HepG2 (cell line): ENCODE results near the gene LINGO1. TPM values are rescaled to one million over a fixed set of nuclear protein-coding genes. Genes with fewer than 3 reads are reported as not detected.

Experiments used
- CAMTA2 ChIP-seq: sonication (generic); formaldehyde crosslinking; IDR thresholded peaks from 2 replicates; pipeline ENCODE4 v1.4.0; 2020; ENCODE audit warnings: mild to moderate bottlenecking, missing genetic modification reagents, borderline replicate concordance
- CENPT ChIP-seq: sonication (generic); formaldehyde crosslinking; IDR thresholded peaks from 2 replicates; pipeline ENCODE4 v1.8.0; 2022; ENCODE audit warnings: low read depth, mild to moderate bottlenecking, moderate library complexity, missing genetic modification reagents
- CHCHD3 ChIP-seq: sonication (generic); formaldehyde crosslinking; IDR thresholded peaks from 2 replicates; pipeline ENCODE4 v1.8.0; 2022; ENCODE audit warnings: mild to moderate bottlenecking, missing genetic modification reagents, moderate library complexity
- MYC ChIP-seq: sonication (generic); formaldehyde crosslinking; IDR thresholded peaks from 2 replicates; pipeline ENCODE4 v1.9.0; 2021; ENCODE audit warnings: missing genetic modification reagents, borderline replicate concordance
- NCOA1 ChIP-seq: sonication (generic); formaldehyde crosslinking; IDR thresholded peaks from 2 replicates; pipeline ENCODE4 v1.9.0; 2021; ENCODE audit warnings: missing genetic modification reagents
- ZBTB40 ChIP-seq, 2 experiments: fragments of 450-650 bp in 1 of 2; sonication (generic) in 1 of 2; formaldehyde crosslinking in 1 of 2; IDR thresholded peaks; 2 replicates each; pipeline versions ENCODE4 v1.6.1 to v1.8.0; 2016 to 2022; ENCODE audit warnings: antibody characterized with exemption in 1 of 2, mild to moderate bottlenecking in 1 of 2, missing genetic modification reagents in 1 of 2
- ZNF431 ChIP-seq: sonication (generic); formaldehyde crosslinking; IDR thresholded peaks from 2 replicates; pipeline ENCODE4 v1.9.0; 2022; ENCODE audit warnings: missing genetic modification reagents, low read depth, mild to moderate bottlenecking, borderline replicate concordance
- ZNF547 ChIP-seq: sonication (generic); formaldehyde crosslinking; IDR thresholded peaks from 2 replicates; pipeline ENCODE4 v1.5.1; 2020; ENCODE audit warnings: mild to moderate bottlenecking, missing genetic modification reagents
- ZNF709 ChIP-seq: sonication (generic); formaldehyde crosslinking; IDR thresholded peaks from 2 replicates; pipeline ENCODE4 v1.5.0; 2020; ENCODE audit warnings: mild to moderate bottlenecking, missing genetic modification reagents
- polyA plus RNA-seq, 8 experiments: library from polyadenylated mRNA; depleted of rRNA in 3 of 8; stranded (reverse) in 7 of 8; unstranded in 1 of 8; fragments of >200 nt; fragmentation: Illumina TruSeq in 4 of 8; extraction: Trizol in 4 of 8; gene quantifications; 2 replicates each; pipeline versions ENCODE4 v1.2.1 to v1.2.3, GENCODE V29; 2011 to 2016; ENCODE audit warnings: low read depth in 4 of 8, missing spikeins in 1 of 8, mixed read lengths in 1 of 8; ENCODE audit not compliant: insufficient read depth in 1 of 8
- total RNA-seq, 5 experiments: library from RNA; depleted of rRNA; stranded (reverse); fragments of >200 nt; fragmentation: Illumina TruSeq; extraction: Trizol; gene quantifications; 2 replicates each; pipeline ENCODE4 v1.2.3, GENCODE V29; 2016; ENCODE audit warnings: low read depth in 1 of 5
- TF ChIP-seq, protein P1 (sequence below): sonication (generic); formaldehyde crosslinking; IDR thresholded peaks from 2 replicates; pipeline ENCODE4 v1.5.0; 2020; ENCODE audit warnings: mild to moderate bottlenecking, missing genetic modification reagents, borderline replicate concordance

Gene LINGO1
- total and polyA plus RNA-seq, 2 of the 13 experiments (the other 11 are each of a cell fraction or from before 2014, with no cell fraction given), result 0.07 TPM; not detected in 1

GRCh38 chr15:77622209-77622933 is 10.3 kb downstream of the LINGO1 start (continued):
- TF ChIP-seq ZBTB40 (IDR thresholded peaks at IDR 0.05) (no peak), ZBTB40 (CRISPR knock-in tag; IDR thresholded peaks at IDR 0.05) (no peak), CHCHD3 (no peak), CENPT (no peak), NCOA1 (no peak), ZNF709 (no peak), CAMTA2 (CRISPR knock-in tag) (no peak), MYC (CRISPR knock-in tag) (peak; percentile 26; the same call in 1 of the 2 replicates), ZNF431 (CRISPR knock-in tag) (no peak), ZNF547 (CRISPR knock-in tag) (no peak)
- TF ChIP-seq, protein P1, sequence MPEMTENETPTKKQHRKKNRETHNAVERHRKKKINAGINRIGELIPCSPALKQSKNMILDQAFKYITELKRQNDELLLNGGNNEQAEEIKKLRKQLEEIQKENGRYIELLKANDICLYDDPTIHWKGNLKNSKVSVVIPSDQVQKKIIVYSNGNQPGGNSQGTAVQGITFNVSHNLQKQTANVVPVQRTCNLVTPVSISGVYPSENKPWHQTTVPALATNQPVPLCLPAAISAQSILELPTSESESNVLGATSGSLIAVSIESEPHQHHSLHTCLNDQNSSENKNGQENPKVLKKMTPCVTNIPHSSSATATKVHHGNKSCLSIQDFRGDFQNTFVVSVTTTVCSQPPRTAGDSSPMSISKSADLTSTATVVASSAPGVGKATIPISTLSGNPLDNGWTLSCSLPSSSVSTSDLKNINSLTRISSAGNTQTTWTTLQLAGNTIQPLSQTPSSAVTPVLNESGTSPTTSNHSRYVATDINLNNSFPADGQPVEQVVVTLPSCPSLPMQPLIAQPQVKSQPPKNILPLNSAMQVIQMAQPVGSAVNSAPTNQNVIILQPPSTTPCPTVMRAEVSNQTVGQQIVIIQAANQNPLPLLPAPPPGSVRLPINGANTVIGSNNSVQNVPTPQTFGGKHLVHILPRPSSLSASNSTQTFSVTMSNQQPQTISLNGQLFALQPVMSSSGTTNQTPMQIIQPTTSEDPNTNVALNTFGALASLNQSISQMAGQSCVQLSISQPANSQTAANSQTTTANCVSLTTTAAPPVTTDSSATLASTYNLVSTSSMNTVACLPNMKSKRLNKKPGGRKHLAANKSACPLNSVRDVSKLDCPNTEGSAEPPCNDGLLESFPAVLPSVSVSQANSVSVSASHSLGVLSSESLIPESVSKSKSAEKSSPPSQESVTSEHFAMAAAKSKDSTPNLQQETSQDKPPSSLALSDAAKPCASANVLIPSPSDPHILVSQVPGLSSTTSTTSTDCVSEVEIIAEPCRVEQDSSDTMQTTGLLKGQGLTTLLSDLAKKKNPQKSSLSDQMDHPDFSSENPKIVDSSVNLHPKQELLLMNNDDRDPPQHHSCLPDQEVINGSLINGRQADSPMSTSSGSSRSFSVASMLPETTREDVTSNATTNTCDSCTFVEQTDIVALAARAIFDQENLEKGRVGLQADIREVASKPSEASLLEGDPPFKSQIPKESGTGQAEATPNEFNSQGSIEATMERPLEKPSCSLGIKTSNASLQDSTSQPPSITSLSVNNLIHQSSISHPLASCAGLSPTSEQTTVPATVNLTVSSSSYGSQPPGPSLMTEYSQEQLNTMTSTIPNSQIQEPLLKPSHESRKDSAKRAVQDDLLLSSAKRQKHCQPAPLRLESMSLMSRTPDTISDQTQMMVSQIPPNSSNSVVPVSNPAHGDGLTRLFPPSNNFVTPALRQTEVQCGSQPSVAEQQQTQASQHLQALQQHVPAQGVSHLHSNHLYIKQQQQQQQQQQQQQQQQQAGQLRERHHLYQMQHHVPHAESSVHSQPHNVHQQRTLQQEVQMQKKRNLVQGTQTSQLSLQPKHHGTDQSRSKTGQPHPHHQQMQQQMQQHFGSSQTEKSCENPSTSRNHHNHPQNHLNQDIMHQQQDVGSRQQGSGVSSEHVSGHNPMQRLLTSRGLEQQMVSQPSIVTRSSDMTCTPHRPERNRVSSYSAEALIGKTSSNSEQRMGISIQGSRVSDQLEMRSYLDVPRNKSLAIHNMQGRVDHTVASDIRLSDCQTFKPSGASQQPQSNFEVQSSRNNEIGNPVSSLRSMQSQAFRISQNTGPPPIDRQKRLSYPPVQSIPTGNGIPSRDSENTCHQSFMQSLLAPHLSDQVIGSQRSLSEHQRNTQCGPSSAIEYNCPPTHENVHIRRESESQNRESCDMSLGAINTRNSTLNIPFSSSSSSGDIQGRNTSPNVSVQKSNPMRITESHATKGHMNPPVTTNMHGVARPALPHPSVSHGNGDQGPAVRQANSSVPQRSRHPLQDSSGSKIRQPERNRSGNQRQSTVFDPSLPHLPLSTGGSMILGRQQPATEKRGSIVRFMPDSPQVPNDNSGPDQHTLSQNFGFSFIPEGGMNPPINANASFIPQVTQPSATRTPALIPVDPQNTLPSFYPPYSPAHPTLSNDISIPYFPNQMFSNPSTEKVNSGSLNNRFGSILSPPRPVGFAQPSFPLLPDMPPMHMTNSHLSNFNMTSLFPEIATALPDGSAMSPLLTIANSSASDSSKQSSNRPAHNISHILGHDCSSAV (CRISPR knock-in tag), result no peak
